ENCODE measurements around the gene NEAT1. TPM values are rescaled to one million over a fixed set of nuclear protein-coding genes. Genes with fewer than 3 reads are reported as not detected.

Gene NEAT1
- total RNA-seq, 4 donors from 2014 or later: 21.0 to 341 (median 183) TPM

DNA sequence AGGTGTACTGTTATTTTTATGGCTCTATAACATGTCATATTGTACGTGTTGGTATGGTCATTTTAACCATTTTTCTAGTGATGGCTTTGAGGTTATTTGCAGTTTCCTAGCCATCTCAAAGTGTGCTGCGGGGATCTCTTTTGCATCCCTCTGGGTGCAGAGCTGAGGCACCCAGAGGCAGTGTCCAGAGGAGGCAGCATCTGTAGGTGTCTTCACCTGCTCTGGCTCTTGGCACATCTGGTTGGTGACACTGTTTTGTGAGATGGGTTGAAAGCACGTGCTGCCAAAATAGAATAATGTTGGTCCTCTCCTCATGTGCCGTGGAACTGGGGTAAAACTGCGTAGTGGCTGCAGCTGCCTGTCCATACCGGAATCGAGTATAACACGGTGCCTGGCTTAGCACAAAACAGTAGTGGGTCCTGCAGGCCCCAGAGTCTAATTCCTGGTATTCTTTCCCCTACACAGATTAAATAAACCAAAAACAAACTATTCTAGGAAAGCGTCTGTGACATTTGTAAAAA is 12.9 kb downstream of the NEAT1 start:
- peaks cover 30 to 99% (median 47%) of the 10 kb centered on the region in 3 donors for H3K4me1 ChIP-seq
- no peaks in the 10 kb centered on the region for H3K9me3 ChIP-seq
- peak overlapping the region in 1 of 2 donors; percentile 5 for H3K4me3 ChIP-seq
- H3K27me3 ChIP-seq: no peaks in the 10 kb centered on the region
- TF ChIP-seq, protein P1, sequence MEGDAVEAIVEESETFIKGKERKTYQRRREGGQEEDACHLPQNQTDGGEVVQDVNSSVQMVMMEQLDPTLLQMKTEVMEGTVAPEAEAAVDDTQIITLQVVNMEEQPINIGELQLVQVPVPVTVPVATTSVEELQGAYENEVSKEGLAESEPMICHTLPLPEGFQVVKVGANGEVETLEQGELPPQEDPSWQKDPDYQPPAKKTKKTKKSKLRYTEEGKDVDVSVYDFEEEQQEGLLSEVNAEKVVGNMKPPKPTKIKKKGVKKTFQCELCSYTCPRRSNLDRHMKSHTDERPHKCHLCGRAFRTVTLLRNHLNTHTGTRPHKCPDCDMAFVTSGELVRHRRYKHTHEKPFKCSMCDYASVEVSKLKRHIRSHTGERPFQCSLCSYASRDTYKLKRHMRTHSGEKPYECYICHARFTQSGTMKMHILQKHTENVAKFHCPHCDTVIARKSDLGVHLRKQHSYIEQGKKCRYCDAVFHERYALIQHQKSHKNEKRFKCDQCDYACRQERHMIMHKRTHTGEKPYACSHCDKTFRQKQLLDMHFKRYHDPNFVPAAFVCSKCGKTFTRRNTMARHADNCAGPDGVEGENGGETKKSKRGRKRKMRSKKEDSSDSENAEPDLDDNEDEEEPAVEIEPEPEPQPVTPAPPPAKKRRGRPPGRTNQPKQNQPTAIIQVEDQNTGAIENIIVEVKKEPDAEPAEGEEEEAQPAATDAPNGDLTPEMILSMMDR (IDR thresholded peaks at IDR 0.05): no peak
- TF ChIP-seq POLR2A (IDR thresholded peaks at IDR 0.05) (no peak), EP300 (IDR thresholded peaks at IDR 0.05) (no peak), POLR2AphosphoS5 (IDR thresholded peaks at IDR 0.05) (no peak)
- H3K27ac ChIP-seq: peak overlapping the region in 3 of 4 donors; percentile 46 to 75 (median 71)
- no peak for ATAC-seq
- peaks cover 18 to 77% of the 10 kb centered on the region in 2 donors for H3K36me3 ChIP-seq
- 57 to 77% methylated on average over 8 to 9 of the region's 9 CpGs for WGBS, 2 donors (ENCODE audit: low coverage in 1 of 2)

DNA sequence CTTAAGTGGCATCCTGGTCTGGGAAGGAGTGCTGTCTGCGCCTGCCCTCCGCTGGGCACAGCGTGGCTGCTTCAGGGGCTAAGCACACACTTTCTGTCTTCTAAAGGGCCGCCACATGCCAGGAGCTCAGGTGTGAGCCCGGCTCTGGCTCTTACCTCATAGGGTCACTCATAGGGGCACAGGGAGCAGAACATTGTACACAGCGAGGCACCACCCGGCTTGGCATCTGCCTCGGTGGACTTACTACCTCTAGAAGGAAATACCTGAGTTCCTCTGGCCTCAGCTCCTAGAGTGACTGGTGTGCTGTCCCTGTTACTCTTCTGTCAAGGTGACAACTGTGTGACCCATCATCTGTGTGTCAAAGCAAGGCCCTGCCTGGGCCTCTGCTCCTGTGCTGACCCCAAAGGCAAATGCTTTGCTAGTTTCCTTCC is 13.4 kb downstream of the NEAT1 start:
- Histone ChIP-seq H3K36me3 (peaks cover 16 to 80% of the 10 kb centered on the region in 2 donors), H3K27me3 (no peaks in the 10 kb centered on the region), H3K27ac (peak overlapping the region in 3 of 4 donors; percentile 46 to 75 (median 71)), H3K4me3 (peak overlapping the region in 1 of 2 donors; percentile 5), H3K9me3 (no peaks in the 10 kb centered on the region), H3K4me1 (peaks cover 25 to 99% (median 45%) of the 10 kb centered on the region in 3 donors)
- peak; percentile 36 for TF ChIP-seq POLR2AphosphoS5 (IDR thresholded peaks at IDR 0.05)
- TF ChIP-seq, protein P1 (IDR thresholded peaks at IDR 0.05): no peak
- peak; percentile 4 for ATAC-seq
- WGBS, 2 donors (ENCODE audit: low coverage in 1 of 2): 60 to 87% methylated on average over 1 to 3 of the region's 8 CpGs

DNA sequence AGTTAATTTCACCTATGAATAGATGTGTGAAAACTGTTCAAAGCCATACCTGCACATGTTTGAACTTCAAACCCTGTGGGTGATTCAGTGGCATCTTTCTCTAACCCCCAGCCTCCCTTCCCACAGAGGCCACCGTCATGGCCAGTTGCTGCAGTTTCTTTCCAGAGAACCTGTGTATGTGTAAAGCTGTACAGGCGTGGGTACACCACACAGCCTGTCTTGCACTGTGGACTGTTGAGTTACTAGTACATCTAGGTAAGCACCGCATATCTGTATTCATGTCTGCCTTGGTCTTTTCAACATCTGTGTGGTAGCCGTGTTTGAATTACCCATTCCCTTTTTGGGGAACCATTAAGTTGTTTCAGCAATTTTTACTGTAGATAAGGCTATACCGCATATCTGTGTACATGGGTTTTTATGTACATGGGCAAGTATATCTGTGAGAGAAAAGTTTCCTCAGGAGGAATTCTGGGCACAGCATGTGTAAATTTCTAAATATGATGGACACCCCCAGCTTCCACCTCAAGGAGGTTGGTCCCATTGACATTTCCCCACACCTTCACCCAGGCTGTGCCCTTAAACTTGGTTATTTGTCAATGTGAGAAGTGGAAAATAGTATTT is 13.9 kb downstream of the NEAT1 start:
- peak; percentile 1 for ATAC-seq
- peaks cover 23 to 99% (median 42%) of the 10 kb centered on the region in 3 donors for H3K4me1 ChIP-seq
- no peak overlapping the region for H3K4me3 ChIP-seq
- WGBS, 2 donors (ENCODE audit: low coverage in 1 of 2): 74 to 81% methylated on average over 5 of the region's 5 CpGs
- no peaks in the 10 kb centered on the region for H3K9me3 ChIP-seq
- H3K36me3 ChIP-seq: peaks cover 15 to 85% of the 10 kb centered on the region in 2 donors
- TF ChIP-seq POLR2AphosphoS5 (IDR thresholded peaks at IDR 0.05) (peak; percentile 72), POLR2A (IDR thresholded peaks at IDR 0.05) (peak in 1 of 2 donors; percentile 10), EP300 (IDR thresholded peaks at IDR 0.05) (no peak)
- TF ChIP-seq, protein P1 (IDR thresholded peaks at IDR 0.05): no peak
- no peaks in the 10 kb centered on the region for H3K27me3 ChIP-seq
- peak overlapping the region; percentile 27 to 75 (median 58) for H3K27ac ChIP-seq

DNA sequence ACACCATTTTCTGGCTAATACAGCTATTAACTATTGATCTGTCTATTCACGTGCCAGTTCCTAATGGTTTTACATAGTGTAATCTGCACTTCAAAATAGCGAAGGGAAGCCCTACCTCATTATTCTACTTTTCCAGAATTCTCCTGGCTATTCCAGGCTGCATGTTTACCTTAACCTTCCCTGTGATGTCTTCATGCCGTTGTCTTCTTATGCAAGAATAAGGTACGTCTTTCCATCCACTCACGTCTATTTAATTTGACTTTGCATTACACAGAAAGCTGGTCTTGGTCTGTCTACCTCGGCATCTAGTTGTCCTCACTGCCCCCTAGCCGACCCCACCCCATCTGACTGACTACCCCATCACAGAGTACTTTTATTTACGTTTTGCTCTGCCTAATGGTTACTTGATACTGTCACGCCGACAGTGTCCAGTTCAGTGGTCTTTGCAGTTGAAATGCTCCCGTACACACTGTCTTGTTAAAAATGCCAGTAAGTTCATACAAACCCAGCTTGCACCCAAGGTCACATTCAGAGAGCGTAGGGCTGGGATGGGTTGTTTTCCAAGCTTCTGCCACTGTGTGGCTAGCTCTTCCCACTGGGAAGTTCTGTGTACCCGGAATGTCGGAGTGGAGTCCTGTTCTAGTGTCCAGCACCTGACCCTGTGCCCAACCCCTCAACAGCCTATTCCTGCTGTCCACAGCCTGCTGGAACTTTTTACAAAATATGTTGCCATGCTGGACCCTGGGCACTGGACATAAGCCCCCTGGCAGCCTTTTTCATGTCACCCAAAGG is 15.0 kb downstream of the NEAT1 start:
- TF ChIP-seq POLR2A (IDR thresholded peaks at IDR 0.05): no peak
- TF ChIP-seq POLR2AphosphoS5 (IDR thresholded peaks at IDR 0.05): peak; percentile 38
- TF ChIP-seq, protein P1 (IDR thresholded peaks at IDR 0.05): no peak
- TF ChIP-seq EP300 (IDR thresholded peaks at IDR 0.05): no peak
- 55 to 63% methylated on average over 10 to 11 of the region's 14 CpGs for WGBS, 2 donors (ENCODE audit: low coverage in 1 of 2)
- no peak overlapping the region for H3K4me3 ChIP-seq
- peak overlapping the region; percentile 16 to 63 (median 45) for H3K27ac ChIP-seq
- H3K27me3 ChIP-seq: no peaks in the 10 kb centered on the region
- peaks cover 16 to 99% (median 50%) of the 10 kb centered on the region in 3 donors for H3K4me1 ChIP-seq
- no peaks in the 10 kb centered on the region for H3K9me3 ChIP-seq
- no peak for ATAC-seq
- peaks cover 15 to 94% of the 10 kb centered on the region in 2 donors for H3K36me3 ChIP-seq

All from gastroesophageal sphincter (tissue), 4 donors.